ENCODE results near the gene TREX2. TPM values are rescaled to one million over a fixed set of nuclear protein-coding genes. Genes with fewer than 3 reads are reported as not detected.

The TREX2 gene
- total and polyA plus RNA-seq, 10 of the 15 experiments (the other 5 are each of a cell fraction or from before 2014, with no cell fraction given) = 0.09 to 0.97 (median 0.60) TPM; not detected in 3

DNA sequence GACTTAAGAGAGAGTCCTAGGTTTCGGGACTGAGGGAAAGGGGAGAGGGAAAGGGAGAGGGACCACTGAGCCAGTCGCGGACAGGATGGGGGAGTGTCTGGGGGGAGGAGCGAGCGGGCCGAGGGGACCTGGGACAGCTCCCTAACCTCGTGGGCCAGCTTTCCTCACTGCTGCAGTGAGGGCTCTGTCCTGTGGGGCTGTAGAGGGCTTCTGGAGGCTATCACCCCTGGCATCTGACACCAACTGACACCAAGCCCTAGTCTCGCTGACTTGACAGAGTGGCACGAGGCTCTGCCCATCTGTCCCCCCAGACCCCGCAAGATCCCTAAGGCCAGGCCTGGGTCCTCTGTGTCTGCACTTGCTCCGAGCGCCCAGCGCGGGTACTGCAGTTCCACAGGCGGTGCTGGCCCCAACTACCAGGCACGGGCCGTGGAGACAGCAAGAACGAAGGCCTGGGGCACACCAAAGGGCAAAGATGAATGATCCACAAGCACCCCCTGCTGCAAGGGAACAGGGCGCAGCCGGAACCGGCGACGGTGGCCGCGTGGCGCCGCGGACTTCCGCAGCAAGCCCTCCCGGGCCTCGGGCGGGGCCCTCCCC is 24.1 kb upstream of the TREX2 start (continued):
- TF ChIP-seq TBL1XR1 (IDR thresholded peaks at IDR 0.05; ENCODE audit: low read depth, low read length) = no peak
- TF ChIP-seq NFYB (IDR thresholded peaks at IDR 0.05; ENCODE audit: insufficient read depth, low read depth, low read length) = no peak
- TF ChIP-seq ETV6 (conservative IDR thresholded peaks at IDR 0.05 in 1 of 2, IDR thresholded peaks at IDR 0.05 in 1 of 2; ENCODE audit: borderline replicate concordance in 1 of 2, low read depth in 1 of 2) = no peak
- peak; percentile 55; the same call in 1 of the 2 replicates for TF ChIP-seq MXI1 (IDR thresholded peaks at IDR 0.05; ENCODE audit: low read depth, low read length)
- no peak for TF ChIP-seq KLF5 (IDR thresholded peaks at IDR 0.05; ENCODE audit: partially characterized antibody)
- no peak for TF ChIP-seq MEF2A (IDR thresholded peaks at IDR 0.05; ENCODE audit: insufficient read depth, low read depth, low read length)
- TF ChIP-seq YBX1 (IDR thresholded peaks at IDR 0.05) = no peak
- no peak for TF ChIP-seq EP300 (IDR thresholded peaks at IDR 0.05; ENCODE audit: borderline replicate concordance in 1 of 2, control insufficient read depth in 1 of 2, low read depth in 2 of 2, low read length in 2 of 2)
- TF ChIP-seq RCOR1 (conservative IDR thresholded peaks at IDR 0.05; ENCODE audit: low read depth, low read length) = no peak
- no peak for TF ChIP-seq ZNF622 (IDR thresholded peaks at IDR 0.05)
- TF ChIP-seq KDM1A (IDR thresholded peaks at IDR 0.05; ENCODE audit: borderline replicate concordance) = no peak

- WGBS (ENCODE audit: insufficient coverage, insufficient replicate concordance, low lambda C conversion rate, missing lambda C conversion rate) = 47% methylated on average over 12 of the region's 12 CpGs
- POLR2A ChIA-PET = no interaction called here
- no peaks in the 10 kb centered on the region for H3K4me1 ChIP-seq (ENCODE audit: control insufficient read depth, insufficient read depth, low read length)
- intact Hi-C loops (cut with micrococcal nuclease; ENCODE audit: unreplicated experiment) = no loop called here
- no peak overlapping the region for H3K4me3 ChIP-seq
- FAIRE-seq (no peak), DNase-seq (ENCODE audit: low read depth, low spot score) (no peak), ATAC-seq (no peak)
- no peak overlapping the region for H3K4me2 ChIP-seq (ENCODE audit: control insufficient read depth, insufficient read depth)
- BruUV-seq (replicated peaks) = no TSS peak
- no peaks in the 10 kb centered on the region; a peak in 2 of 4 replicates for H3K36me3 ChIP-seq (ENCODE audit: control insufficient read depth in 2 of 2, insufficient read depth in 2 of 2, low read length in 1 of 2)
- SMC1A ChIA-PET (ENCODE audit: uncharacterized antibody, unreplicated experiment) = no interaction called here
- no peak overlapping the region for H2AFZ ChIP-seq (ENCODE audit: control insufficient read depth, low read depth, low read length)
- CTCF ChIA-PET = no interaction called here
- peaks cover 6% of the 10 kb centered on the region for H3K79me2 ChIP-seq (ENCODE audit: control insufficient read depth, insufficient read depth, low read length)
- no peak overlapping the region for H3K27ac ChIP-seq (ENCODE audit: control insufficient read depth, insufficient read depth)
- H4K20me1 ChIP-seq (ENCODE audit: control insufficient read depth, insufficient read depth) = no peaks in the 10 kb centered on the region
- H3K9ac ChIP-seq (ENCODE audit: control insufficient read depth, insufficient read depth, low read length) = no peak overlapping the region
- RAD21 ChIA-PET (ENCODE audit: unreplicated experiment) = no interaction called here
- in situ Hi-C loops (cut with MboI) = no loop called here
- no peaks in the 10 kb centered on the region for H3K27me3 ChIP-seq (replicated peaks in 1 of 2; ENCODE audit: control insufficient read depth in 2 of 2, insufficient read depth in 2 of 2, low read length in 1 of 2)
- no peaks in the 10 kb centered on the region for H3K9me3 ChIP-seq (replicated peaks; ENCODE audit: control insufficient read depth, insufficient read depth, low read length)
- TF ChIP-seq POLR2A (IDR thresholded peaks at IDR 0.05; ENCODE audit: low read depth, low read length) (no peak), DPF2 (IDR thresholded peaks at IDR 0.05) (no peak), POLR2AphosphoS5 (IDR thresholded peaks at IDR 0.05; ENCODE audit: low read length) (no peak), CBFB (IDR thresholded peaks at IDR 0.05; ENCODE audit: low read depth) (no peak), FOXK2 (IDR thresholded peaks at IDR 0.05) (no peak), BCLAF1 (IDR thresholded peaks at IDR 0.05) (no peak), CHD4 (IDR thresholded peaks at IDR 0.05) (no peak), ZSCAN29 (IDR thresholded peaks at IDR 0.05) (no peak), NFYA (IDR thresholded peaks at IDR 0.05; ENCODE audit: borderline replicate concordance, low read depth, low read length) (no peak), IKZF2 (IDR thresholded peaks at IDR 0.05) (no peak)
- TF ChIP-seq, protein P1, sequence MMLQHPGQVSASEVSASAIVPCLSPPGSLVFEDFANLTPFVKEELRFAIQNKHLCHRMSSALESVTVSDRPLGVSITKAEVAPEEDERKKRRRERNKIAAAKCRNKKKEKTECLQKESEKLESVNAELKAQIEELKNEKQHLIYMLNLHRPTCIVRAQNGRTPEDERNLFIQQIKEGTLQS (IDR thresholded peaks at IDR 0.05; ENCODE audit: borderline replicate concordance, extremely low read depth, low read depth, low read length) = no peak
Observed at GRCh38 chrX:153468008-153468580, 22.2 kb upstream of the TREX2 start.
